Cardiac fibroblast (primary cell): ENCODE measurements around the gene DDI1.

Experiments
- DNase-seq, 2 donors: peaks; one replicate each; pipeline versions ENCODE4 v3.0.0 to v3.0.0-alpha.2; 2010; ENCODE audit warnings: low read depth in 2 of 2
- H3K4me3 ChIP-seq, 2 donors: replicated peaks in 1 of 2; 1 replicate in 1 of 2; 2 replicates in 1 of 2; pipeline ENCODE4 v1.5.1; 2011; ENCODE audit warnings: low read depth in 2 of 2, low read length in 2 of 2, mild to moderate bottlenecking in 2 of 2, moderate library complexity in 1 of 2
- CTCF ChIP-seq: IDR thresholded peaks from one replicate; pipeline ENCODE4 v1.5.1; 2011; ENCODE audit warnings: low read depth, mild to moderate bottlenecking, low read length, inconsistent platforms

The DDI1 gene

GRCh38 chr11:104049116-104049515 lies 12.7 kb downstream of the DDI1 start:
- no peak for DNase-seq
- TF ChIP-seq CTCF, result no peak
- no peak overlapping the region for H3K4me3 ChIP-seq

GRCh38 chr11:104051778-104052177 lies 15.3 kb downstream of the DDI1 start:
- no peak overlapping the region for H3K4me3 ChIP-seq
- peak in 1 of 2 donors; percentile 64 for DNase-seq
- TF ChIP-seq CTCF, result no peak

- peak in 1 of 2 donors; percentile 20 for DNase-seq
- no peak overlapping the region for H3K4me3 ChIP-seq
- TF ChIP-seq CTCF, result no peak
These were observed 17.5 kb downstream of the DDI1 start for GRCh38 chr11:104053743-104054478.

GRCh38 chr11:104054911-104055529 lies 18.6 kb downstream of the DDI1 start:
- no peak overlapping the region for H3K4me3 ChIP-seq

GRCh38 chr11:104055596-104055995 lies 19.2 kb downstream of the DDI1 start:
- TF ChIP-seq CTCF, result no peak
- no peak for DNase-seq
- no peak overlapping the region for H3K4me3 ChIP-seq

More at GRCh38 chr11:104054911-104055529, 18.6 kb downstream of the DDI1 start:
- no peak for TF ChIP-seq CTCF
- no peak for DNase-seq

- TF ChIP-seq CTCF, result no peak
- no peak for DNase-seq
These were observed 21.5 kb downstream of the DDI1 start for GRCh38 chr11:104057908-104058307.

More at GRCh38 chr11:104057908-104058307, 21.5 kb downstream of the DDI1 start:
- H3K4me3 ChIP-seq, result no peak overlapping the region
